Measurements from ENCODE around the gene CNOT4. TPM values are rescaled to one million over a fixed set of nuclear protein-coding genes. Genes with fewer than 3 reads are reported as not detected.

Gene CNOT4
- total and polyA plus RNA-seq, 2 of the 4 experiments (the other 2 are of a cell fraction), result 7.0 to 8.1 TPM

DNA sequence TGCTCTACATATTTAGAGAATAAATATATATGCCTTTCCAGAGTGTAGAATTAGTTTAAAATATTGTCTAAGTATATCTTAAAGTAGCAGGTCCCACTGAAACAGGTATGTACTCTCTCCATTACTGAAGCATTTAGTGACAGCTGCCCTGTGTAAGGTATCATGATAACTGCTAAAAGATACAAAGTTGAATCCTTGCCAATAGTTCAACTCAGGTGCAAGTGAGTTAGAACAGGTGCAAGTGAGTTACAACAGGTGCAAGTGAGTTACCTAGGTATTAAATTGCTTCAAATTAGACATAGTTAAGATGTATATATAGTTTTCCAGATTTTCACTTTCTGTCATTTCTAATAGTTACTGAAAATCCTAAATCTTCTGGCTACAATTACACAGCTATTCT is 119.1 kb downstream of the CNOT4 start:
- ATAC-seq (ENCODE audit: low read depth) (no peak), DNase-seq (no peak)
- Histone ChIP-seq H3K23ac (ENCODE audit: low read depth, low read length) (no peak overlapping the region), H4K8ac (ENCODE audit: low read depth in 2 of 2, low read length in 2 of 2) (no peak overlapping the region), H2BK5ac (ENCODE audit: low read depth, low read length, poor library complexity, severe bottlenecking) (no peak overlapping the region), H3K4ac (ENCODE audit: low read depth, low read length) (no peak overlapping the region), H2AFZ (replicated peaks; ENCODE audit: low read length, poor library complexity) (no peak overlapping the region), H3K27me3 (ENCODE audit: control insufficient read depth, insufficient read depth, low read length) (no peaks in the 10 kb centered on the region), H2BK120ac (ENCODE audit: low read depth, low read length) (no peak overlapping the region), H3K4me2 (ENCODE audit: low read depth, low read length) (no peak overlapping the region), H3K14ac (replicated peaks; ENCODE audit: low read depth, low read length) (no peak overlapping the region), H2BK15ac (ENCODE audit: low read depth, low read length) (no peak overlapping the region), H4K91ac (ENCODE audit: insufficient read depth, low read depth, low read length) (no peak overlapping the region), H3K27ac (ENCODE audit: insufficient read depth, low read length) (no peak overlapping the region), H4K20me1 (ENCODE audit: insufficient read depth, low read length) (no peaks in the 10 kb centered on the region; the same call in 1 of the 2 replicates), H3K4me3 (ENCODE audit: insufficient read depth, low read depth, low read length) (no peak overlapping the region), H2AK5ac (ENCODE audit: low read depth, low read length) (no peak overlapping the region), H2AK9ac (replicated peaks; ENCODE audit: low read depth, low read length, poor library complexity) (no peak overlapping the region), H3K9me1 (ENCODE audit: insufficient read depth, low read length) (peaks cover 8% of the 10 kb centered on the region; the same call in 1 of the 2 replicates), H3K56ac (ENCODE audit: extremely low read depth, insufficient read depth, low read length) (no peak overlapping the region), H3K9ac (ENCODE audit: low read depth, low read length) (no peak overlapping the region), H2BK20ac (ENCODE audit: low read depth, low read length) (no peak overlapping the region), H4K5ac (ENCODE audit: low read depth, low read length) (no peak overlapping the region), H3K18ac (ENCODE audit: low read depth, low read length) (no peak overlapping the region), H3K9me3 (ENCODE audit: control insufficient read depth, insufficient read depth, low read length) (no peaks in the 10 kb centered on the region), H3K36me3 (ENCODE audit: control insufficient read depth, insufficient read depth, low read length) (peaks cover 15% of the 10 kb centered on the region), H3K79me1 (ENCODE audit: low read depth in 1 of 2, low read length in 2 of 2) (peaks cover 9 to 11% of the 10 kb centered on the region in 2 experiments; a peak in 3 of 4 replicates), H3K4me1 (ENCODE audit: control insufficient read depth, insufficient read depth, low read length) (peaks cover 4% of the 10 kb centered on the region; the same call in 1 of the 2 replicates)
- TF ChIP-seq, protein P1, sequence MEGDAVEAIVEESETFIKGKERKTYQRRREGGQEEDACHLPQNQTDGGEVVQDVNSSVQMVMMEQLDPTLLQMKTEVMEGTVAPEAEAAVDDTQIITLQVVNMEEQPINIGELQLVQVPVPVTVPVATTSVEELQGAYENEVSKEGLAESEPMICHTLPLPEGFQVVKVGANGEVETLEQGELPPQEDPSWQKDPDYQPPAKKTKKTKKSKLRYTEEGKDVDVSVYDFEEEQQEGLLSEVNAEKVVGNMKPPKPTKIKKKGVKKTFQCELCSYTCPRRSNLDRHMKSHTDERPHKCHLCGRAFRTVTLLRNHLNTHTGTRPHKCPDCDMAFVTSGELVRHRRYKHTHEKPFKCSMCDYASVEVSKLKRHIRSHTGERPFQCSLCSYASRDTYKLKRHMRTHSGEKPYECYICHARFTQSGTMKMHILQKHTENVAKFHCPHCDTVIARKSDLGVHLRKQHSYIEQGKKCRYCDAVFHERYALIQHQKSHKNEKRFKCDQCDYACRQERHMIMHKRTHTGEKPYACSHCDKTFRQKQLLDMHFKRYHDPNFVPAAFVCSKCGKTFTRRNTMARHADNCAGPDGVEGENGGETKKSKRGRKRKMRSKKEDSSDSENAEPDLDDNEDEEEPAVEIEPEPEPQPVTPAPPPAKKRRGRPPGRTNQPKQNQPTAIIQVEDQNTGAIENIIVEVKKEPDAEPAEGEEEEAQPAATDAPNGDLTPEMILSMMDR (conservative IDR thresholded peaks at IDR 0.05; ENCODE audit: low read depth, low read length), result no peak
- TF ChIP-seq MAFK (IDR thresholded peaks at IDR 0.05; ENCODE audit: low read depth, low read length) (no peak), NFE2L2 (IDR thresholded peaks at IDR 0.05; ENCODE audit: low read depth, low read length) (no peak), POLR2A (IDR thresholded peaks at IDR 0.05; ENCODE audit: low read depth, low read length) (no peak), BHLHE40 (IDR thresholded peaks at IDR 0.05; ENCODE audit: low read depth, low read length) (no peak), MAZ (IDR thresholded peaks at IDR 0.05; ENCODE audit: borderline replicate concordance, low read depth, low read length) (no peak)
- dilution Hi-C loops (cut with HindIII; ENCODE audit: low sequenced_read_pairs, unreplicated experiment) (no loop called here), intact Hi-C loops (cut with micrococcal nuclease) (no loop called here), in situ Hi-C loops (cut with MboI; ENCODE audit: low sequenced_read_pairs) (no loop called here)
- ChIA-PET CTCF (no interaction called here), POLR2A (ENCODE audit: unreplicated experiment) (no interaction called here)
- no TSS peak for BruUV-seq (replicated peaks)

Measured in IMR-90 (cell line).